ENCODE results near the gene GOLGB1. TPM values are rescaled to one million over a fixed set of nuclear protein-coding genes. Genes with fewer than 3 reads are reported as not detected.
"Not testable (repeated sequence)": the region's sequence is repeated elsewhere in the genome, so short reads cannot be mapped to it uniquely, and the experiment has no call there.

The GOLGB1 gene
- polyA plus RNA-seq, 4 donors = 72.8 to 81.5 (median 75.5) TPM

DNA sequence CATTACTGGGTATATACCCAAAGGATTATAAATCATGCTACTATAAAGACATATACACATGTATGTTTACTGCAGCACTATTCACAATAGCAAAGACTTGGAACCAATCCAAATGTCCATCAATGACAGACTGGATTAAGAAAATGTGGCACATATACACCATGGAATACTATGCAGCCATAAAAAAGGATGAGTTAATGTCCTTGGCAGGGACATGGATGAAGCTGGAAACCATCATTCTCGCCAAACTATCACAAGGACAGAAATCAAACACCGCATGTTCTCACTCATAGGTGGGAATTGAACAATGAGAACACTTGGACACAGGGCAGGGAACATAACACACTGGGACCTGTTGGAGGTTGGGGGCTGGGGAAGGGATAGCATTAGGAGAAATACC, 6.4 kb downstream of the GOLGB1 start:
- not testable (repeated sequence) for DNase-seq (ENCODE audit: low read depth in 4 of 4, low spot score in 3 of 4)

- no peak for DNase-seq (ENCODE audit: low read depth in 4 of 4, low spot score in 3 of 4)
These were observed 8.6 kb downstream of the GOLGB1 start for GRCh38 chr3:121740896-121741295.

GRCh38 chr3:121739902-121740301, 9.6 kb downstream of the GOLGB1 start:
- no peak for DNase-seq (ENCODE audit: low read depth in 4 of 4, low spot score in 3 of 4)

DNA sequence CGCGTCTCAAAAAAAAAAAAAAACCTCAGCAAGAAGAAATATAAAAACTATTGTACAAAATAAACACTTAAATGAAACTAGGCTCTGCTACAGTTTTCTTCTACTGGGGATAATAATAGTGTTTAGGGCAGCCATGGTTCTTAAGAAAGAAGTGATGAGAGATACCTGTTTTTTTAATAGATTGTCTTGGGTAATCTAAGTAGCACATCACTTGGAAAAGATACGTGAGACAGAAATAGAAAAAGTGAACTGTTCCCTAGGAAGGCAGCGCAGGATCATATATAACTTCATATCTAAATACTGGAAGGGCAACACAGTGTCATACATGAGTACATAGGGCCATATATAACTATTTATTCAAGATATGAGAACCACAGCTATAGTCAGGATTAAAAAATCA, 11.9 kb downstream of the GOLGB1 start:
- no peak for DNase-seq (ENCODE audit: low read depth in 4 of 4, low spot score in 3 of 4)

DNA sequence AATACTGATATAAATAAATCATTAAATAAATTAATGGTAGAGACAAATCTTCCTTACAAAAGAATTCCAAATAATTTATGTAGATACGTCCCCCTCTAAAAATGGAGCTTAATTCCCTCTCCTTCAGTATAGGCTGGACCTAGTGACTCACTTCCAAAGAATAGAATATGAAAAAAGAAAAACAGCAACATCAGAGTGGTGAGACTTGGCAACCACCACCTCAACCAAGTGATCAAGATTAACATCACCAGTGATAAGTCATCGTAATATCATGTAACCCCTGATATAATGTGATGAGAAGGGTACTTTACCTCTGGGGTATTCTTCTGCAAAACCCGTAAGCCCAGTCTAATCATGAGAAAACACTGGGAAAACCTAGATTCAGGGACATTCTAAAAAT, 13.4 kb downstream of the GOLGB1 start:
- no peak for DNase-seq (ENCODE audit: low read depth in 4 of 4, low spot score in 3 of 4)

- DNase-seq (ENCODE audit: low read depth in 4 of 4, low spot score in 3 of 4) = no peak
These were observed 14.4 kb downstream of the GOLGB1 start for GRCh38 chr3:121735047-121735696.

- DNase-seq (ENCODE audit: low read depth in 4 of 4, low spot score in 3 of 4) = no peak
These were observed 18.4 kb downstream of the GOLGB1 start for GRCh38 chr3:121730940-121731687.

DNA sequence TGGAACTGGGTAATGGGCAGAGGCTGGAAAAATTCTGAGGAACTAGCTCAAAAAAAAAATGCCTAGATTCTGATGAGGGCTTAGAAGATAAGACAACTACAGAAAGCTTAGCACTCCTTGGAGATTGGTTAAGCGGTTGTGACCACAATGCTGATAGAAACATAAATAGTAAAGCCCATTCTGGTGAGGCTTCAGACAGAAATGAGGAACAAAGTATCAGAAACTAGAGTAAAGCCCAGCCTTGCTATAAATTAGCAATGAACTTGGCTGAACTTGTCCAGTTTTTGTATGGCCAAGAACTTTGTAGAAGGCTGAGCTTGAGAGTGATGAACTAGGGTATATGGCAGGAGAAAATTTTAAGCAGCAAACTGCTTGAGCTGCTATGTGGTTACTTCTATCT, 25.4 kb downstream of the GOLGB1 start:
- DNase-seq (ENCODE audit: low read depth in 4 of 4, low spot score in 3 of 4) = no peak

GRCh38 chr3:121723485-121723884, 26.1 kb downstream of the GOLGB1 start:
- DNase-seq (ENCODE audit: low read depth in 4 of 4, low spot score in 3 of 4) = no peak

GRCh38 chr3:121722411-121722810, 27.1 kb downstream of the GOLGB1 start:
- no peak for DNase-seq (ENCODE audit: low read depth in 4 of 4, low spot score in 3 of 4)

- DNase-seq (ENCODE audit: low read depth in 4 of 4, low spot score in 3 of 4) = no peak
These were observed 29.4 kb downstream of the GOLGB1 start for GRCh38 chr3:121720163-121720562.

- no peak for DNase-seq (ENCODE audit: low read depth in 4 of 4, low spot score in 3 of 4)
These were observed 30.1 kb downstream of the GOLGB1 start for GRCh38 chr3:121719423-121719822.

DNA sequence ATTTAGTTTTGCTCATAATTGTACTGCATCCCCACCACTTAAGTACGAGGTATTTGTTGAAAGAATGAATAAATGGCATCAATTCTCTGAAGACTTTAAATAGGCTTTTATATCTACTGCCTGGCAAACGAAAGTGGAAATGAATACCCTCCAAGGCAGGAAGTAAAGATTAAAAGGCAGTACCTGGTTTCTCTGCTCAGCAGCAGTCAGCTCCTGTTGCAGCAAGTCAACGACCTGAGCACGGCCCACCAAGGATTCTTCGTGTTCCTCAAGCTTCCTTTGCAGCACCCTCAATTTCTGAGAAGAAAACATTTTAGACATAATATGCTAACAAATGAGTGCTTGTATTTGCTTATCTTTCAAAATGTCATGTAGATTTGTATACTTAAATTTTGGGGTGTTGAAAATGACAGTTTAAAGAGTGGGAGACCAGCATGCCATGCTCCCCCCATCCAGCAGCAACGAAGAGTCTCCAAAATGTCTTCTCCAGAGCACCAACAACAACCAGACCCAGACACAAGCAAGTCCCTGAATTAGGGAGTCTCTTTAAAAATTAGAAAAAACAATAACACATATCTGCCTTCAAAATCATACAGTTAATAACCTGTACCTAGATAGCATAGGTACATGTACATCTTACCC, 31.2 kb downstream of the GOLGB1 start:
- DNase-seq (ENCODE audit: low read depth in 4 of 4, low spot score in 3 of 4) = no peak

DNA sequence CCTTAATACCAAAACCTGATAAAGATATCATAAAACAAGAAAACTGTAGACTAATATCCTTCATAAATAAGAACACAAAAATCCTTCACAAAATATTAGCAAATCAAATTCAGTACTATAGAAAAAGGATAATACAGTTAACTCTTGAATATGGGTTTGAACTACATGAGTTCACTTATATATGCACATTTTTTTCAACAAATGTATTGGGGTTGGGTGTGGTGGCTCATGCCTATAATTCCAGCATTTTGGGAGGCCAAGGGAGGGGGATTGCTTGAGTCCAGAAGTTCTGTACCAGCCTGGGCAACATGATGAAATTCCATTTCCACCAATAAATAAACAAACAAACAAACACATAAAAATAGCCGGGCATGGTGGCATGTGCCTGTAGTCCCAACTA, 39.2 kb downstream of the GOLGB1 start:
- DNase-seq (ENCODE audit: low read depth in 4 of 4, low spot score in 3 of 4) = no peak

DNA sequence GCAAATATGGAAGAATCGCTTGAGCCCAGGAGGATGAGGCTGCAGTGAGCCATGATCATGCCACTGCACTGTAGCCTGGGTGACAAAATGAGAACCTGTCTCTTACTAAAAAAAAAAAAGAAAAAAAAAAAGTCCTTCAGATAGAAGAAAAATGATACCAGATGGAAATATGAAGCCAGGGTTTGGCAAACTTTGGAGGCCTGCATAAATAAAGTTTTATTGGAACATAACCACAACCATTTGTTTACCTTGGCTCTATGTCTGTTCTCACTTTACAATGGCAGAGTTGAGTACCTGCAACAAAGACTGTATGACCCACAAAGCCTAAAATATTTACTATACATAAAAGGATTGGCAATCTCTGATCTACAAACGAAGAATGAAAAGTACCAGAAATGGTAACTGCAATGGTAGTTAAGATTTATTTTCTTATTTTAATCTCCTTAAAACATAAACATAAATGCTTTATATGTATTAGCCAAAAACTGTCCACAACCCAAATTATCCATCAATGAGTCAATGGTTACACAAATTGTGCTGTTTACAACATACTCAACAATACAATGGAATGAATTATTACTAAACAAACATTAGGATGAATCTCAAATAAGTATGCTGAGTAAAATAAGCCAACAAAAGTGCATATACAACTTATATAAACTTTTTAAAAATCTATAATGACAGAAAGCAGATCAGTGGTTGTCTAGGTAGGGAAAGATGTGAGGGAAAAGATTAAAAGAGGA, 41.8 kb downstream of the GOLGB1 start:
- no peak for DNase-seq (ENCODE audit: low read depth in 4 of 4, low spot score in 3 of 4)

DNA sequence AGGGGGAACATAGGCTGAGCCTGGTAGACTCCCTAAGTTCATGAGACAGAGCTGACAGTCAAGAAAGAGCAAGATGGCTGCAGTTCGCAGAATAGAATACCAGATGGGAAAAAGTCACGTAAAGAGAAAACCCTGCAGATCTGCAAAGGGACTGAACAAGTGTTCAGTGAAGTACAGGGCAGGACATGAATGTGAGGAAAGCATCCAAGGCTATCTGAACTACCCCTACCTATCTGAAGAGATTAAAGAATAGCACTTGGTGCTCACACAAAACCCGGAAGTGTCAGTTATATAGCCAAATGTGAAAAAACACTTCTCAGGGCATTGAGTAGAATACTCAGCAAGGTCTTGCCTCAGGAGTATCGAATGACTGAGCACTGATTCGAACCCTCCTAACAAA, 44.0 kb downstream of the GOLGB1 start:
- DNase-seq (ENCODE audit: low read depth in 4 of 4, low spot score in 3 of 4) = no peak

DNA sequence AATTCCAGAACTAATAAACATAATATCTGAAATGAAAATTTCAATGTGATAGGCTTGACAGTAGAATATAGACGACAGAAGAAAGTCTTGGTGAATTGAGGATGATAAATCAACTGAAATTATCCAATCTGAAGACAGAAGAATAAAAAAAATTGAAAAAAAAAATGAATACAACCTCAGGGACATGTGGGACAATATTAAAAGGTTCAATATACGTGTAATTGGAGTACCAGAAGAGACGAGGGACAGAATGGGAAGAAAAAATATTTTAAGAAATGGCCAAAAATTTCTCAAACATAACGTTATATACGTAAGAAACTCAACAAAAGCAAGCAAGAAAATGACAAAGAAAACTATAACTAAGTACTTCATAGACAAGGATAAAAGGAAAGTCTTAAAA, 45.6 kb downstream of the GOLGB1 start:
- DNase-seq (ENCODE audit: low read depth in 4 of 4, low spot score in 3 of 4) = no peak

GRCh38 chr3:121698901-121699300, 50.6 kb downstream of the GOLGB1 start:
- no peak for DNase-seq (ENCODE audit: low read depth in 4 of 4, low spot score in 3 of 4)

- no peak for DNase-seq (ENCODE audit: low read depth in 4 of 4, low spot score in 3 of 4)
These were observed 51.1 kb downstream of the GOLGB1 start for GRCh38 chr3:121698476-121698875.

GRCh38 chr3:121696186-121696585, 53.4 kb downstream of the GOLGB1 start:
- DNase-seq (ENCODE audit: low read depth in 4 of 4, low spot score in 3 of 4) = no peak

- DNase-seq (ENCODE audit: low read depth in 4 of 4, low spot score in 3 of 4) = no peak
These were observed 57.4 kb downstream of the GOLGB1 start for GRCh38 chr3:121692010-121692699.
